HepG2 (cell line): ENCODE results near the gene TCN2.
"Not testable (repeated sequence)": the region's sequence is repeated elsewhere in the genome, so short reads cannot be mapped to it uniquely, and the experiment has no call there.

Experiments used
- ARID2 ChIP-seq: sonication (generic); formaldehyde crosslinking; IDR thresholded peaks from 2 replicates; pipeline ENCODE4 v1.8.1; 2022; ENCODE audit warnings: mild to moderate bottlenecking, missing genetic modification reagents, borderline replicate concordance
- CTCF ChIP-seq: sonication (generic); formaldehyde crosslinking; IDR thresholded peaks from 2 replicates; pipeline ENCODE4 v1.5.0; 2020; ENCODE audit warnings: mild to moderate bottlenecking, missing genetic modification reagents, moderate library complexity
- E2F5 ChIP-seq: sonication (generic); formaldehyde crosslinking; conservative IDR thresholded peaks from 2 replicates; pipeline ENCODE4 v1.4.0; 2020; ENCODE audit warnings: missing genetic modification reagents
- GMEB1 ChIP-seq: sonication (generic); formaldehyde crosslinking; IDR thresholded peaks from 2 replicates; pipeline ENCODE4 v1.5.1; 2020; ENCODE audit warnings: missing genetic modification reagents, mild to moderate bottlenecking, borderline replicate concordance
- HNRNPH1 ChIP-seq: fragments of 200-400 bp; formaldehyde crosslinking; optimal IDR thresholded peaks from 2 replicates; pipeline ENCODE3; 2017; ENCODE audit warnings: mild to moderate bottlenecking, low read depth, low read length
- KLF13 ChIP-seq: sonication (generic); formaldehyde crosslinking; IDR thresholded peaks from 2 replicates; pipeline ENCODE4 v1.4.0; 2020; ENCODE audit warnings: mild to moderate bottlenecking, missing genetic modification reagents
- POLR2A ChIP-seq, 2 experiments: IDR thresholded peaks; 2 replicates each; pipeline ENCODE4 v1.6.1; 2011; ENCODE audit warnings: low read depth in 2 of 2, low read length in 2 of 2, mild to moderate bottlenecking in 1 of 2, moderate library complexity in 1 of 2; ENCODE audit not compliant: insufficient read depth in 1 of 2
- POLR2AphosphoS5 ChIP-seq: IDR thresholded peaks from 2 replicates; pipeline ENCODE4 v1.6.1; 2012; ENCODE audit warnings: low read depth, low read length
- RFX5 ChIP-seq: IDR thresholded peaks from 2 replicates; pipeline ENCODE4 v1.6.1; 2011; ENCODE audit warnings: low read depth, low read length, improper control_type of control experiment
- ZFX ChIP-seq: sonication (generic); formaldehyde crosslinking; IDR thresholded peaks from 2 replicates; pipeline ENCODE4 v1.4.0; 2020; ENCODE audit warnings: mild to moderate bottlenecking, low read depth, missing genetic modification reagents, moderate library complexity
- ZNF280D ChIP-seq: sonication (generic); formaldehyde crosslinking; IDR thresholded peaks from 2 replicates; pipeline ENCODE4 v1.5.1; 2020; ENCODE audit warnings: mild to moderate bottlenecking, missing genetic modification reagents
- ZNF3 ChIP-seq: IDR thresholded peaks from 2 replicates; pipeline ENCODE4 v1.7.0; 2017; ENCODE audit warnings: inconsistent platforms

DNA sequence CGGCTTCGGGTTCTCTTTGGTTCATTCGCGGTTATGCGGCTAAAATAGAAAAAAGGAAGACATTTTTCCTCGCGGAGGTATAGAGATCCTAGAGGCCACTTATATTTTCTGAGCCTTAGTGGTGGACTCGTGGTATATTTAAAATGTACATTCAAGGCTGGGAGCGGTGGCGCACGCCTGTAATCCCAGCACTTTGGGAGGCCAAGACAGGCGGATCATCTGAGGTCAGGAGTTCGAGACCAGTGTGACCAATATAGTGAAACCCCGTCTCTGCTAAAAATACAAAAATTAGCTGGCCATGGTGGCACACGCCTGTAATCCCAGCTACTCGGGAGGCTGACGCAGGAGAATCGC lies 14.6 kb upstream of the TCN2 start:
- not testable (repeated sequence) for TF ChIP-seq ZNF280D (CRISPR knock-in tag); RFX5; CTCF; HNRNPH1; KLF13 (CRISPR knock-in tag); ARID2 (CRISPR knock-in tag); ZNF3 (CRISPR knock-in tag); E2F5 (CRISPR knock-in tag); POLR2AphosphoS5; GMEB1 (CRISPR knock-in tag); ZFX (CRISPR knock-in tag); POLR2A (IDR thresholded peaks at IDR 0.05; ENCODE audit: insufficient read depth in 1 of 2, low read depth in 2 of 2, low read length in 2 of 2)
